Measurements from ENCODE around the gene MOCS1. TPM values are rescaled to one million over a fixed set of nuclear protein-coding genes. Genes with fewer than 3 reads are reported as not detected.

Gene MOCS1
- total and polyA plus RNA-seq, 12 donors, result 10.2 to 41.4 (median 26.0) TPM

GRCh38 chr6:39887692-39888450 lies 46.4 kb downstream of the MOCS1 start:
- intact Hi-C loops (cut with DNase I), result loop anchor here in 1 of 2 donors (10.0 kb wide), 1 partner anchor 523 kb away; no protein-coding TSS in a partner anchor

GRCh38 chr6:39886871-39887270 lies 47.4 kb downstream of the MOCS1 start:
- Histone ChIP-seq H3K9me3 (replicated peaks in 1 of 3) (no peaks in the 10 kb centered on the region), H3K4me3 (no peak overlapping the region), H3K27ac (peak overlapping the region in 3 of 5 donors; percentile 13 to 77 (median 58)), H3K36me3 (replicated peaks in 1 of 2) (peaks cover 0 to 11% of the 10 kb centered on the region in 2 donors), H3K4me1 (replicated peaks in 1 of 2) (no peaks in the 10 kb centered on the region), H3K27me3 (no peaks in the 10 kb centered on the region)
- intact Hi-C loops (cut with DNase I), result loop anchor here in 1 of 2 donors (10.0 kb wide), 1 partner anchor 522 kb away; no protein-coding TSS in a partner anchor
- TF ChIP-seq POLR2A (IDR thresholded peaks at IDR 0.05) (no peak), CTCF (IDR thresholded peaks at IDR 0.05) (no peak)
- no peak for DNase-seq
- 49 to 90% (median 65%) methylated on average over 1 to 2 of the region's 2 CpGs for WGBS, 4 donors

More at GRCh38 chr6:39887692-39888450, 46.4 kb downstream of the MOCS1 start:
- Histone ChIP-seq H3K9me3 (replicated peaks in 1 of 3) (no peaks in the 10 kb centered on the region), H3K27me3 (no peaks in the 10 kb centered on the region), H3K27ac (peak overlapping the region in 2 of 5 donors; percentile 58 to 77), H3K4me1 (replicated peaks in 1 of 2) (no peaks in the 10 kb centered on the region), H3K36me3 (replicated peaks in 1 of 2) (peaks cover 0 to 13% of the 10 kb centered on the region in 2 donors), H3K4me3 (no peak overlapping the region)
- TF ChIP-seq POLR2A (IDR thresholded peaks at IDR 0.05) (no peak), CTCF (IDR thresholded peaks at IDR 0.05) (no peak)
- DNase-seq, result peak; percentile 39 to 78 (median 54)
- WGBS, 4 donors, result 54 to 68% (median 63%) methylated on average over 4 to 14 of the region's 14 CpGs

GRCh38 chr6:39885691-39886090 lies 48.6 kb downstream of the MOCS1 start:
- H3K4me1 ChIP-seq (replicated peaks in 1 of 2), result no peaks in the 10 kb centered on the region
- no peaks in the 10 kb centered on the region for H3K27me3 ChIP-seq

More at GRCh38 chr6:39885691-39886090, 48.6 kb downstream of the MOCS1 start:
- TF ChIP-seq CTCF (IDR thresholded peaks at IDR 0.05) (no peak), POLR2A (IDR thresholded peaks at IDR 0.05) (no peak)
- peaks cover 0 to 8% of the 10 kb centered on the region in 2 donors for H3K36me3 ChIP-seq (replicated peaks in 1 of 2)
- intact Hi-C loops (cut with DNase I), result loop anchor here in 1 of 2 donors (10.0 kb wide), 1 partner anchor 521 kb away; no protein-coding TSS in a partner anchor
- WGBS, 4 donors, result 84 to 94% (median 90%) methylated on average over 6 to 7 of the region's 7 CpGs
- no peak overlapping the region for H3K4me3 ChIP-seq
- H3K9me3 ChIP-seq (replicated peaks in 1 of 3), result no peaks in the 10 kb centered on the region
- H3K27ac ChIP-seq, result peak overlapping the region in 1 of 5 donors; percentile 77
- DNase-seq, result no peak
